HG02970 (cell line): ENCODE results near the gene UNC13B.
"Not testable (repeated sequence)": the region's sequence is repeated elsewhere in the genome, so short reads cannot be mapped to it uniquely, and the experiment has no call there.

Experiments used
- ATAC-seq: cut with Tn5 transposase; IDR thresholded peaks from one replicate; pipeline ENCODE4 v1.9.1; 2021; ENCODE audit warnings: mild to moderate bottlenecking, moderate library complexity, moderate number of reproducible peaks; ENCODE audit not compliant: unreplicated experiment, low FRiP score

Gene UNC13B

GRCh38 chr9:35211854-35212253 lies 50.0 kb downstream of the UNC13B start:
- ATAC-seq = no peak

- ATAC-seq = no peak
These were observed 59.0 kb downstream of the UNC13B start for GRCh38 chr9:35220659-35221338.

GRCh38 chr9:35225677-35226076 lies 63.9 kb downstream of the UNC13B start:
- no peak for ATAC-seq

- no peak for ATAC-seq
These were observed 64.8 kb downstream of the UNC13B start for GRCh38 chr9:35226651-35227050.

GRCh38 chr9:35227284-35227683 lies 65.5 kb downstream of the UNC13B start:
- no peak for ATAC-seq

GRCh38 chr9:35229066-35229778 lies 67.4 kb downstream of the UNC13B start:
- no peak for ATAC-seq

- no peak for ATAC-seq
These were observed 68.0 kb downstream of the UNC13B start for GRCh38 chr9:35229779-35230143.

GRCh38 chr9:35232867-35233544 lies 71.2 kb downstream of the UNC13B start:
- no peak for ATAC-seq

GRCh38 chr9:35236692-35237091 lies 74.9 kb downstream of the UNC13B start:
- ATAC-seq = no peak

GRCh38 chr9:35237311-35237710 lies 75.5 kb downstream of the UNC13B start:
- ATAC-seq = no peak

- not testable (repeated sequence) for ATAC-seq
These were observed 84.1 kb downstream of the UNC13B start for GRCh38 chr9:35245945-35246344.

GRCh38 chr9:35253075-35253474 lies 91.3 kb downstream of the UNC13B start:
- no peak for ATAC-seq

- ATAC-seq = no peak
These were observed 92.4 kb downstream of the UNC13B start for GRCh38 chr9:35254237-35254636.

- ATAC-seq = no peak
These were observed 93.4 kb downstream of the UNC13B start for GRCh38 chr9:35254984-35255857.

GRCh38 chr9:35257986-35258659 lies 96.3 kb downstream of the UNC13B start:
- no peak for ATAC-seq

- ATAC-seq = no peak
These were observed 97.1 kb downstream of the UNC13B start for GRCh38 chr9:35258660-35259474.

- no peak for ATAC-seq
These were observed 98.4 kb downstream of the UNC13B start for GRCh38 chr9:35260186-35260585.

GRCh38 chr9:35262064-35262463 lies 100.3 kb downstream of the UNC13B start:
- ATAC-seq = no peak

GRCh38 chr9:35267710-35268109 lies 105.9 kb downstream of the UNC13B start:
- ATAC-seq = no peak
